IMR-90 (cell line): ENCODE measurements around the gene GORASP1. TPM values are rescaled to one million over a fixed set of nuclear protein-coding genes. Genes with fewer than 3 reads are reported as not detected.

ENCODE experiments used
- ATAC-seq: fragments of 200-7000 bp; cut with Tn5 transposase; 2 replicates; pipeline ENCODE4 v1.9.1; 2020; ENCODE audit warnings: low read depth, mild to moderate bottlenecking, moderate library complexity
- BruUV-seq: library from RNA; stranded (reverse); fragments of 400-500 nt; replicated peaks from 2 replicates; lab custom pipeline; 2021; lab: Mats Ljungman, UMichigan
- CTCF ChIA-PET: fragments of 300-600 bp; formaldehyde crosslinking; extraction: SDS; loops from one replicate; lab custom pipeline; 2021; ENCODE audit warnings: antibody characterized with exemption; lab: Yijun Ruan, JAX
- POLR2A ChIA-PET: fragments of 300-600 bp; sonication (Branson Sonifier 250); formaldehyde crosslinking; loops from one replicate; lab custom pipeline; 2022; ENCODE audit warnings: antibody characterized with exemption; ENCODE audit not compliant: unreplicated experiment; lab: Charles Lee
- DNase-seq: peaks from one replicate; pipeline ENCODE4 v3.0.0; 2013
- H2AFZ ChIP-seq: replicated peaks from 2 replicates; pipeline ENCODE3; 2013; ENCODE audit warnings: low read length, mild to moderate bottlenecking; ENCODE audit not compliant: poor library complexity
- H2AK5ac ChIP-seq: 2 replicates; pipeline ENCODE4 v1.6.1; 2013; ENCODE audit warnings: low read depth, low read length, inconsistent platforms
- H2AK9ac ChIP-seq: replicated peaks from 2 replicates; pipeline ENCODE3; 2013; ENCODE audit warnings: mild to moderate bottlenecking, low read depth, low read length, moderate library complexity; ENCODE audit not compliant: poor library complexity
- H2BK120ac ChIP-seq: 2 replicates; pipeline ENCODE4 v1.6.1; 2013; ENCODE audit warnings: low read depth, low read length, inconsistent platforms
- H2BK15ac ChIP-seq: 3 replicates; pipeline ENCODE4 v1.6.1; 2013; ENCODE audit warnings: low read depth, low read length, inconsistent platforms
- H2BK20ac ChIP-seq: 2 replicates; pipeline ENCODE4 v1.6.1; 2013; ENCODE audit warnings: low read depth, mild to moderate bottlenecking, inconsistent platforms, low read length, moderate library complexity
- H2BK5ac ChIP-seq: 2 replicates; pipeline ENCODE4 v1.6.1; 2013; ENCODE audit warnings: mild to moderate bottlenecking, low read depth, low read length, inconsistent platforms; ENCODE audit not compliant: poor library complexity, severe bottlenecking
- H3K14ac ChIP-seq: replicated peaks from 2 replicates; pipeline ENCODE4 v1.6.1; 2013; ENCODE audit warnings: low read depth, low read length, inconsistent platforms
- H3K18ac ChIP-seq: 2 replicates; pipeline ENCODE4 v1.6.1; 2013; ENCODE audit warnings: low read depth, low read length, control low read depth
- H3K23ac ChIP-seq: 2 replicates; pipeline ENCODE4 v1.6.1; 2013; ENCODE audit warnings: low read depth, low read length, inconsistent platforms
- H3K27ac ChIP-seq: 2 replicates; pipeline ENCODE4 v1.5.1; 2013; ENCODE audit warnings: mild to moderate bottlenecking, control low read depth, low read length; ENCODE audit not compliant: insufficient read depth
- H3K27me3 ChIP-seq: 2 replicates; pipeline ENCODE4 v1.6.1; 2013; ENCODE audit warnings: low read length; ENCODE audit not compliant: control insufficient read depth, insufficient read depth
- H3K36me3 ChIP-seq: 2 replicates; pipeline ENCODE4 v1.6.1; 2013; ENCODE audit warnings: low read length, mixed read lengths; ENCODE audit not compliant: control insufficient read depth, insufficient read depth
- H3K4ac ChIP-seq: 2 replicates; pipeline ENCODE4 v1.6.1; 2013; ENCODE audit warnings: low read depth, low read length, inconsistent platforms
- H3K4me1 ChIP-seq: 2 replicates; pipeline ENCODE4 v1.6.1; 2013; ENCODE audit warnings: low read length, mixed read lengths; ENCODE audit not compliant: control insufficient read depth, insufficient read depth
- H3K4me2 ChIP-seq: 2 replicates; pipeline ENCODE4 v1.6.1; 2013; ENCODE audit warnings: low read depth, mild to moderate bottlenecking, control low read depth, low read length, moderate library complexity
- H3K4me3 ChIP-seq: 2 replicates; pipeline ENCODE4 v1.5.1; 2013; ENCODE audit warnings: low read depth, mild to moderate bottlenecking, control low read depth, low read length, moderate library complexity; ENCODE audit not compliant: insufficient read depth
- H3K56ac ChIP-seq: 2 replicates; pipeline ENCODE4 v1.6.1; 2013; ENCODE audit warnings: low read length, inconsistent platforms; ENCODE audit not compliant: insufficient read depth; ENCODE audit errors: extremely low read depth
- H3K79me1 ChIP-seq, 2 experiments: 2 replicates each; pipeline ENCODE4 v1.6.1; 2013; ENCODE audit warnings: low read length in 2 of 2, inconsistent platforms in 1 of 2, low read depth in 1 of 2
- H3K9ac ChIP-seq: 2 replicates; pipeline ENCODE4 v1.6.1; 2013; ENCODE audit warnings: low read depth, low read length, control low read depth
- H3K9me1 ChIP-seq: 2 replicates; pipeline ENCODE4 v1.6.1; 2013; ENCODE audit warnings: low read length, inconsistent platforms; ENCODE audit not compliant: insufficient read depth
- H3K9me3 ChIP-seq: 2 replicates; pipeline ENCODE4 v1.6.1; 2013; ENCODE audit warnings: low read length; ENCODE audit not compliant: control insufficient read depth, insufficient read depth
- H4K20me1 ChIP-seq: 2 replicates; pipeline ENCODE4 v1.6.1; 2013; ENCODE audit warnings: low read length, inconsistent platforms; ENCODE audit not compliant: insufficient read depth
- H4K5ac ChIP-seq: 2 replicates; pipeline ENCODE4 v1.6.1; 2013; ENCODE audit warnings: mild to moderate bottlenecking, low read depth, low read length, control low read depth
- H4K8ac ChIP-seq, 2 experiments: 2 replicates each; pipeline ENCODE4 v1.6.1; 2013; ENCODE audit warnings: low read depth in 2 of 2, low read length in 2 of 2, control low read depth in 1 of 2, inconsistent platforms in 1 of 2
- H4K91ac ChIP-seq: 2 replicates; pipeline ENCODE4 v1.6.1; 2013; ENCODE audit warnings: low read depth, low read length, inconsistent platforms; ENCODE audit not compliant: insufficient read depth
- NFE2L2 ChIP-seq: fragments of 150-350 bp; IDR thresholded peaks from 2 replicates; pipeline ENCODE4 v1.6.1; 2016; ENCODE audit warnings: low read depth, mild to moderate bottlenecking, low read length
- SMC3 ChIP-seq: fragments of 150-350 bp; IDR thresholded peaks from 2 replicates; pipeline ENCODE4 v1.6.1; 2016; ENCODE audit warnings: low read depth, mild to moderate bottlenecking, antibody characterized with exemption, low read length, moderate library complexity
- WGBS, 2 experiments: methylation state at CpG; one replicate each; pipeline versions ENCODE4 v1.1.5 to v1.1.7; 2013; ENCODE audit warnings: missing lambda C conversion rate in 2 of 2; ENCODE audit not compliant: insufficient read length in 1 of 2; ENCODE audit errors: extremely low coverage in 2 of 2; 5-methylcytosine and 5-hydroxymethylcytosine counted together
- dilution Hi-C: fragments of 300-500 bp; cut with HindIII; formaldehyde crosslinking; loops from one replicate; pipeline ENCODE4 v1.14.3; 2018; ENCODE audit warnings: low sequenced_read_pairs; ENCODE audit not compliant: unreplicated experiment
- in situ Hi-C: fragments of 300-500 bp; cut with MboI; formaldehyde crosslinking; loops from 3 replicates; pipeline ENCODE4 v1.14.3; 2019; ENCODE audit warnings: low sequenced_read_pairs, inconsistent platforms, mixed read lengths
- intact Hi-C: fragments of 100-400 bp; cut with micrococcal nuclease; formaldehyde crosslinking; loops from 2 replicates; pipeline ENCODE4 v1.10.0; 2022
- polyA plus RNA-seq, 3 experiments: library from polyadenylated mRNA; depleted of rRNA; stranded (reverse); fragments of >200 nt; gene quantifications; 2 replicates each; pipeline ENCODE4 v1.2.3, GENCODE V29; 2012; ENCODE audit warnings: low replicate concordance in 1 of 3
- total RNA-seq: library from RNA; depleted of rRNA; stranded (reverse); fragments of >200 nt; gene quantifications from 2 replicates; pipeline ENCODE4 v1.2.3, GENCODE V29; 2012

The GORASP1 gene
- total and polyA plus RNA-seq, 2 of the 4 experiments (the other 2 are of a cell fraction): 35.0 to 56.6 TPM

GRCh38 chr3:39114456-39114855 is 7.0 kb upstream of the GORASP1 start:
- no peak for TF ChIP-seq SMC3
- TF ChIP-seq NFE2L2: no peak
- Histone ChIP-seq H3K9ac (no peak overlapping the region), H4K8ac (no peak overlapping the region), H2BK20ac (no peak overlapping the region), H2BK120ac (no peak overlapping the region), H3K4ac (no peak overlapping the region), H3K27ac (no peak overlapping the region), H2AK9ac (no peak overlapping the region), H2AK5ac (no peak overlapping the region), H3K56ac (no peak overlapping the region), H3K27me3 (no peaks in the 10 kb centered on the region), H3K23ac (no peak overlapping the region), H3K18ac (no peak overlapping the region), H3K4me3 (no peak overlapping the region), H4K91ac (no peak overlapping the region), H3K9me3 (no peaks in the 10 kb centered on the region), H2BK15ac (no peak overlapping the region), H3K14ac (no peak overlapping the region), H3K79me1 (no peaks in the 10 kb centered on the region), H2BK5ac (no peak overlapping the region), H2AFZ (no peak overlapping the region), H4K20me1 (no peaks in the 10 kb centered on the region), H4K5ac (no peak overlapping the region), H3K4me2 (no peak overlapping the region), H3K4me1 (no peaks in the 10 kb centered on the region), H3K36me3 (no peaks in the 10 kb centered on the region; the same call in 1 of the 2 replicates), H3K9me1 (no peaks in the 10 kb centered on the region; the same call in 1 of the 2 replicates)
- no CpG with 5 or more reads among the region's 5 CpGs for WGBS, 2 experiments
- no TSS peak for BruUV-seq
- ChIA-PET POLR2A (no interaction called here), CTCF (no interaction called here)
- intact Hi-C loops: no loop called here
- DNase-seq: no peak
- dilution Hi-C loops: no loop called here
- ATAC-seq: no peak
- in situ Hi-C loops: no loop called here
